HepG2 (cell line): ENCODE data around the gene PHF23. TPM values are rescaled to one million over a fixed set of nuclear protein-coding genes. Genes with fewer than 3 reads are reported as not detected.

Source experiments
- GMEB1 ChIP-seq: sonication (generic); formaldehyde crosslinking; IDR thresholded peaks from 2 replicates; pipeline ENCODE4 v1.5.1; 2020; ENCODE audit warnings: missing genetic modification reagents, mild to moderate bottlenecking, borderline replicate concordance
- HCFC1 ChIP-seq: fragments of 150-350 bp; IDR thresholded peaks from 2 replicates; pipeline ENCODE4 v1.6.1; 2014; ENCODE audit warnings: low read depth, low read length
- HMGXB3 ChIP-seq: sonication (generic); formaldehyde crosslinking; IDR thresholded peaks from 2 replicates; pipeline ENCODE4 v1.4.0; 2020; ENCODE audit warnings: missing genetic modification reagents, borderline replicate concordance
- NFYB ChIP-seq: sonication (generic); formaldehyde crosslinking; IDR thresholded peaks from 2 replicates; pipeline ENCODE4 v1.4.0; 2020; ENCODE audit warnings: missing genetic modification reagents
- POGZ ChIP-seq: sonication (generic); formaldehyde crosslinking; IDR thresholded peaks from 2 replicates; pipeline ENCODE4 v1.4.0; 2020; ENCODE audit warnings: mild to moderate bottlenecking, missing genetic modification reagents
- POLR2AphosphoS5 ChIP-seq: IDR thresholded peaks from 2 replicates; pipeline ENCODE4 v1.6.1; 2012; ENCODE audit warnings: low read depth, low read length
- RBAK ChIP-seq: sonication (generic); formaldehyde crosslinking; IDR thresholded peaks from 2 replicates; pipeline ENCODE4 v1.5.1; 2020; ENCODE audit warnings: mild to moderate bottlenecking, missing genetic modification reagents
- SP4 ChIP-seq: sonication (generic); formaldehyde crosslinking; IDR thresholded peaks from 2 replicates; pipeline ENCODE4 v1.8.1; 2023; ENCODE audit warnings: mild to moderate bottlenecking, missing genetic modification reagents
- TBP ChIP-seq: sonication (generic); formaldehyde crosslinking; IDR thresholded peaks from 2 replicates; pipeline ENCODE4 v1.5.0; 2020; ENCODE audit warnings: missing genetic modification reagents
- TFDP1 ChIP-seq: IDR thresholded peaks from 2 replicates; pipeline ENCODE4 v1.6.1; 2016; ENCODE audit warnings: missing compliant biosample characterization, missing genetic modification reagents, borderline replicate concordance
- THAP11 ChIP-seq: IDR thresholded peaks from 2 replicates; pipeline ENCODE4 v1.6.1; 2016; ENCODE audit warnings: missing biosample characterization, missing genetic modification reagents
- U2AF2 ChIP-seq: fragments of 200-400 bp; formaldehyde crosslinking; IDR thresholded peaks from 2 replicates; pipeline ENCODE4 v1.6.1; 2017; ENCODE audit warnings: low read depth, mild to moderate bottlenecking, low read length
- ZFY ChIP-seq: sonication (generic); formaldehyde crosslinking; IDR thresholded peaks from 2 replicates; pipeline ENCODE4 v1.4.0; 2020; ENCODE audit warnings: missing genetic modification reagents
- ZKSCAN5 ChIP-seq: sonication (generic); formaldehyde crosslinking; IDR thresholded peaks from 2 replicates; pipeline ENCODE4 v1.5.1; 2020; ENCODE audit warnings: mild to moderate bottlenecking, missing genetic modification reagents
- ZNF263 ChIP-seq: sonication (generic); formaldehyde crosslinking; IDR thresholded peaks from 2 replicates; pipeline ENCODE4 v1.4.0; 2020; ENCODE audit warnings: missing genetic modification reagents
- ZNF782 ChIP-seq: sonication (generic); formaldehyde crosslinking; IDR thresholded peaks from 2 replicates; pipeline ENCODE4 v1.4.0; 2020; ENCODE audit warnings: missing genetic modification reagents, mild to moderate bottlenecking, borderline replicate concordance
- ZNF883 ChIP-seq: sonication (generic); formaldehyde crosslinking; IDR thresholded peaks from 2 replicates; pipeline ENCODE4 v1.5.1; 2020; ENCODE audit warnings: mild to moderate bottlenecking, missing genetic modification reagents; ENCODE audit errors: not compliant biosample characterization
- ZSCAN29 ChIP-seq: sonication (generic); formaldehyde crosslinking; conservative IDR thresholded peaks from 2 replicates; pipeline ENCODE4 v1.4.0; 2020; ENCODE audit warnings: mild to moderate bottlenecking, missing genetic modification reagents
- polyA plus RNA-seq, 8 experiments: library from polyadenylated mRNA; depleted of rRNA in 3 of 8; stranded (reverse) in 7 of 8; unstranded in 1 of 8; fragments of >200 nt; fragmentation: Illumina TruSeq in 4 of 8; extraction: Trizol in 4 of 8; gene quantifications; 2 replicates each; pipeline versions ENCODE4 v1.2.1 to v1.2.3, GENCODE V29; 2011 to 2016; ENCODE audit warnings: low read depth in 4 of 8, missing spikeins in 1 of 8, mixed read lengths in 1 of 8; ENCODE audit not compliant: insufficient read depth in 1 of 8
- total RNA-seq, 5 experiments: library from RNA; depleted of rRNA; stranded (reverse); fragments of >200 nt; fragmentation: Illumina TruSeq; extraction: Trizol; gene quantifications; 2 replicates each; pipeline ENCODE4 v1.2.3, GENCODE V29; 2016; ENCODE audit warnings: low read depth in 1 of 5
- TF ChIP-seq, protein P1 (sequence below): sonication (generic); formaldehyde crosslinking; IDR thresholded peaks from 2 replicates; pipeline ENCODE4 v1.8.1; 2023; ENCODE audit warnings: mild to moderate bottlenecking, missing genetic modification reagents, borderline replicate concordance
- TF ChIP-seq, protein P2 (sequence below): sonication (generic); formaldehyde crosslinking; conservative IDR thresholded peaks from 2 replicates; pipeline ENCODE4 v1.8.0; 2022; ENCODE audit warnings: mild to moderate bottlenecking, moderate library complexity, missing genetic modification reagents

The PHF23 gene
- total and polyA plus RNA-seq, 2 of the 13 experiments (the other 11 are each of a cell fraction or from before 2014, with no cell fraction given): 27.6 to 33.2 TPM

DNA sequence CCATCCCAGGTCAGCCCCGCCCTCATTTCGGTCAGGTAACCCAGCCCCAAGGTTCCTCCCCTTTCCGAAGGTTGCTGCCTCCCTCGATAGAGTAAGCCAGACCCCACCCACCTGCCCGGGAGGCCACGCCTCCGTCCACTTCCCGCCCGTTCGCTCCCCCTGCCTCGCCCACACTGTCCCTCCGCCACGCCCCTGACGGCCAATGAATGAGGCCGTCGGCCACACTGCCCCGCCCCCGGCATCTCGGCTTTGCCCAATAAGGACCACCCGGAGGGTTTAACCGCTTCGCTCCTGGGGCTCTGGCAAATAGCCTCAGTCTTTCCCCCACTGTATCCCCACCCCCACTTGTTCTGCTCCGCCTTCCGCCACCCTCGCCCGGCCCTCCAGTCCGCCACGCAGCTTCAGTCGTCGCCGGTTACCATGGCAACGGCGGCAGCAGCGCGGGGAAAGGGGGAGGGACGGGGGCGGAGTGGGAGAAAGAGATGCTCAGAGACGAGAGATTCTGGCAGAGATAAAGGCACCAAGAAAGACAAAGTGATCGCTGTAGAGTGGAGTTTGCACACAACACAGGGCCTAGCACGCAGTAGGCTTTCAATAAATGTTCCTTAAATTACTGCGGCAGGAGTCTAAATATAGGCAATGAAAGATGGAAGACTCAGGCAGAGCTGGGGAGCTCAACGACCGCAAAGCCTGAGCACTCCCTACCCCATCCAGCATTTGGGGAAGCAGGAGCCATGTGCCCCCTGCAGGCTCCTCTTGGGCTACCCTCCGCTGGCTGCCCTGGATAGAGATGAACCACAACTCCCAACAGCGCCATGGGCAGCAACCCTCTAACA lies 24.7 kb downstream of the PHF23 start (continued):
- TF ChIP-seq TBP (CRISPR knock-in tag) (no peak; the same call in 1 of the 2 replicates), ZKSCAN5 (CRISPR knock-in tag) (no peak), ZNF782 (CRISPR knock-in tag) (peak; percentile 47; the same call in 1 of the 2 replicates), ZNF883 (CRISPR knock-in tag) (peak; percentile 35), NFYB (CRISPR knock-in tag) (peak; percentile 86), ZSCAN29 (CRISPR knock-in tag) (peak; percentile 20; the same call in 1 of the 2 replicates), RBAK (CRISPR knock-in tag) (no peak), ZFY (0 out of 2 replicates have a peak, but pooled peaks have one; percentile 41), HMGXB3 (CRISPR knock-in tag) (peak; percentile 45; the same call in 1 of the 2 replicates), THAP11 (CRISPR knock-in tag) (peak; percentile 98; the same call in 1 of the 2 replicates), U2AF2 (no peak), GMEB1 (peak; percentile 43; the same call in 1 of the 2 replicates), SP4 (CRISPR knock-in tag) (peak; percentile 96), POLR2AphosphoS5 (no peak), HCFC1 (peak; percentile 98; the same call in 1 of the 2 replicates), ZNF263 (CRISPR knock-in tag) (peak; percentile 75), POGZ (CRISPR knock-in tag) (peak; percentile 40; the same call in 1 of the 2 replicates), TFDP1 (CRISPR knock-in tag) (peak; percentile 67; the same call in 1 of the 2 replicates)
- TF ChIP-seq, protein P1, sequence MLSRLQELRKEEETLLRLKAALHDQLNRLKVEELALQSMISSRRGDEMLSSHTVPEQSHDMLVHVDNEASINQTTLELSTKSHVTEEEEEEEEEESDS (CRISPR knock-in tag): no peak
- TF ChIP-seq, protein P2, sequence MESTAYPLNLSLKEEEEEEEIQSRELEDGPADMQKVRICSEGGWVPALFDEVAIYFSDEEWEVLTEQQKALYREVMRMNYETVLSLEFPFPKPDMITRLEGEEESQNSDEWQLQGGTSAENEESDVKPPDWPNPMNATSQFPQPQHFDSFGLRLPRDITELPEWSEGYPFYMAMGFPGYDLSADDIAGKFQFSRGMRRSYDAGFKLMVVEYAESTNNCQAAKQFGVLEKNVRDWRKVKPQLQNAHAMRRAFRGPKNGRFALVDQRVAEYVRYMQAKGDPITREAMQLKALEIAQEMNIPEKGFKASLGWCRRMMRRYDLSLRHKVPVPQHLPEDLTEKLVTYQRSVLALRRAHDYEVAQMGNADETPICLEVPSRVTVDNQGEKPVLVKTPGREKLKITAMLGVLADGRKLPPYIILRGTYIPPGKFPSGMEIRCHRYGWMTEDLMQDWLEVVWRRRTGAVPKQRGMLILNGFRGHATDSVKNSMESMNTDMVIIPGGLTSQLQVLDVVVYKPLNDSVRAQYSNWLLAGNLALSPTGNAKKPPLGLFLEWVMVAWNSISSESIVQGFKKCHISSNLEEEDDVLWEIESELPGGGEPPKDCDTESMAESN (CRISPR knock-in tag): peak; percentile 48; the same call in 1 of the 2 replicates
